ENCODE data around the gene OR1E2. TPM values are rescaled to one million over a fixed set of nuclear protein-coding genes. Genes with fewer than 3 reads are reported as not detected.

The OR1E2 gene
- total RNA-seq, 2 donors from 2014 or later = not detected

DNA sequence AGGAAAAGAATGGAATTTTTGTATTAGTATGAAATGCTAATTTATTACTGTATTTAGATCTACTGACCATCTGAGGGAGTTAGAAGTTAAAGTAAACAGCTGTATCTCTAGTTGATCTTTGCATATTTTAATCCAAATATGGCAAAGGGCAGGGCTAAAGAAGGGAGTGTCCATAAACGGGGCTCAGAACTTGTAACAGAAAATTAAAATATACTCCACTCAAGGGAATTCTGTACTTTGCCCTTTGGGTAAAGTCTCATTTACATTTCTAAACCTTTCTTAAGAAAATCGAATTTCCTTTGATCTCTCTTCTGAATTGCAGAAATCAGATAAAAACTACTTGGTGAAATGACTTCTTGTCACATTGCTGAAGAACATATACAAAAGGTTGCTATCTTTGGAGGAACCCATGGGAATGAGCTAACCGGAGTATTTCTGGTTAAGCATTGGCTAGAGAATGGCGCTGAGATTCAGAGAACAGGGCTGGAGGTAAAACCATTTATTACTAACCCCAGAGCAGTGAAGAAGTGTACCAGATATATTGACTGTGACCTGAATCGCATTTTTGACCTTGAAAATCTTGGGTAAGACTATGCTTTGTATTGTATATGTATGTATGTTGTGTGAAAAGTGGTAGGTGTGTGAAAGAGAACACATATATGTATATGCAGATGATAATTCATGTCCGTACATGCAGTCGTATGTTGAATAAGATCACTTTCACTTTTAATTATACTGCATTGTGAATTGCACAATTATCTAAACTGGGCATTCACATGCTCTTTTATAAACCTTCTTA lies 42.4 kb upstream of the OR1E2 start, which contains the start of gene ASPA:
Gene ASPA (plus strand): TSS at position 186 of the 799 bp plus-strand sequence. CDS start 163 bp downstream, at position 349.
- Mint-ChIP-seq H3K9me3 (no peaks in the 10 kb centered on the region), H3K4me1 (no peaks in the 10 kb centered on the region), H3K27me3 (ENCODE audit: insufficient read depth) (no peaks in the 10 kb centered on the region), H3K27ac (no peak within 1 kb of the TSS), H3K4me3 (no peak within 1 kb of the TSS), H3K36me3 (ENCODE audit: low read depth) (no peaks in the 10 kb centered on the region)
- no peak for TF ChIP-seq CTCF (conservative IDR thresholded peaks at IDR 0.05)
- 84 to 90% methylated on average over 7 of the region's 7 CpGs for WGBS, 2 experiments (ENCODE audit: insufficient coverage in 1 of 2, insufficient read length in 1 of 2)
- H3K9ac ChIP-seq (ENCODE audit: extremely low read depth, low read length, poor library complexity, severe bottlenecking) = no peak within 1 kb of the TSS
- no peaks in the 10 kb centered on the region for H3K4me1 ChIP-seq (ENCODE audit: control insufficient read depth, insufficient read depth, low read length)
- H3K27ac ChIP-seq (ENCODE audit: low read depth, low read length) = no peak within 1 kb of the TSS
- H3K4me3 ChIP-seq (ENCODE audit: low read length) = no peak within 1 kb of the TSS
- no peak for DNase-seq
- H3K27me3 ChIP-seq (ENCODE audit: control insufficient read depth, insufficient read depth, low read length, poor library complexity, severe bottlenecking) = no peaks in the 10 kb centered on the region
- H3K36me3 ChIP-seq (ENCODE audit: control insufficient read depth, insufficient read depth, low read length) = no peaks in the 10 kb centered on the region
- H3K9me3 ChIP-seq (ENCODE audit: control insufficient read depth, low read length) = no peaks in the 10 kb centered on the region

DNA sequence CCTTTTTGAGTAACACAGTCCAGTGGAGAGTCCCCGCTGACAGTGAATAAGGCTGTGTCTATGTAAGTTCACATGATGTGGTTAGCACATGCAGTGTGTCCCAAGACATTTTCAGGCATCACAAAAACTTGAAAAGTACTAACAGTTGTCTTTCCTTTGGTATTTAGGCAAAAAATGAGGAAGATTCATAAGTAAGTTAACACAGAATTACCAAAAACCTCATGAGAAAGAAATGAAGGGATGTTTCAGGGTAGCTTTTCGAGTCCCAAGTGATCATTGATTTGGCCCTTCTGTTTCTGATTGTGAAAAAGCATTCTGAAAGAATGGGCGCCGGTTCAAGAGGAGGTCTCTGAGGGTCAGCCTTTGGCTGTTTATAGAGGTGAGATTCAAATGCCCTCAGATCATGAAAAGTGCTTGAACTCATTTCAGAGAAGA lies 41.6 kb upstream of the OR1E2 start:
- no peak overlapping the region for H3K27ac ChIP-seq (ENCODE audit: low read depth, low read length)
- H3K4me1 Mint-ChIP-seq = no peaks in the 10 kb centered on the region
- H3K4me1 ChIP-seq (ENCODE audit: control insufficient read depth, insufficient read depth, low read length) = no peaks in the 10 kb centered on the region
- no peak for DNase-seq
- no peak overlapping the region for H3K9ac ChIP-seq (ENCODE audit: extremely low read depth, low read length, poor library complexity, severe bottlenecking)
- 92 to 100% methylated on average over 3 to 4 of the region's 4 CpGs for WGBS, 2 experiments (ENCODE audit: insufficient coverage in 1 of 2, insufficient read length in 1 of 2)
- no peaks in the 10 kb centered on the region for H3K27me3 ChIP-seq (ENCODE audit: control insufficient read depth, insufficient read depth, low read length, poor library complexity, severe bottlenecking)
- H3K4me3 ChIP-seq (ENCODE audit: low read length) = no peak overlapping the region
- H3K36me3 Mint-ChIP-seq (ENCODE audit: low read depth) = no peaks in the 10 kb centered on the region
- no peak overlapping the region for H3K4me3 Mint-ChIP-seq
- no peaks in the 10 kb centered on the region for H3K36me3 ChIP-seq (ENCODE audit: control insufficient read depth, insufficient read depth, low read length)
- H3K9me3 ChIP-seq (ENCODE audit: control insufficient read depth, low read length) = no peaks in the 10 kb centered on the region
- TF ChIP-seq CTCF (conservative IDR thresholded peaks at IDR 0.05) = no peak
- no peaks in the 10 kb centered on the region for H3K27me3 Mint-ChIP-seq (ENCODE audit: insufficient read depth)
- H3K27ac Mint-ChIP-seq = no peak overlapping the region
- H3K9me3 Mint-ChIP-seq = no peaks in the 10 kb centered on the region

DNA sequence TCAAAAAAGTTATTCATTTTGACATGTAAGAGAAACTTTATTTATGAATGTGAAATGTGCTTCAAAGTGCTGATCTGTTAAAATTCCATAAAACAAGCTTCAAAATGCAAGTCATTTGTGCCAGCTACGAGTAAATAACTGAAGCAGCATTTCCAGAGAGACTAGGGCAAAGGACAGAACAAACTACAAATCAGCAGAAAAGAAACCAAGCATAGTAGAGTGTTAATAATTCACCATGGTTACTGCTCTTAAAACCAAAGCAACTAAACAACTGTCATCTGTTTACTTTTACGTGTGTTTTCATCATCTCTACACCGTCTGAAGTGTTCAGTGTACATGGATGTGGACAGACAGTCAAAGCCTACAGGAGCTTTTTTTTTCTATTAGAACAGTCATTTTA lies 40.6 kb upstream of the OR1E2 start:
- H3K27me3 ChIP-seq (ENCODE audit: control insufficient read depth, insufficient read depth, low read length, poor library complexity, severe bottlenecking) = no peaks in the 10 kb centered on the region
- H3K9me3 ChIP-seq (ENCODE audit: control insufficient read depth, low read length) = no peaks in the 10 kb centered on the region
- Mint-ChIP-seq H3K4me3 (no peak overlapping the region), H3K27ac (no peak overlapping the region), H3K36me3 (ENCODE audit: low read depth) (no peaks in the 10 kb centered on the region), H3K27me3 (ENCODE audit: insufficient read depth) (no peaks in the 10 kb centered on the region), H3K4me1 (no peaks in the 10 kb centered on the region), H3K9me3 (no peaks in the 10 kb centered on the region)
- no peak for DNase-seq
- WGBS, 2 experiments (ENCODE audit: insufficient coverage in 1 of 2, insufficient read length in 1 of 2) = 77 to 82% methylated on average over 1 to 3 of the region's 3 CpGs
- no peak overlapping the region for H3K27ac ChIP-seq (ENCODE audit: low read depth, low read length)
- no peak overlapping the region for H3K4me3 ChIP-seq (ENCODE audit: low read length)
- no peaks in the 10 kb centered on the region for H3K36me3 ChIP-seq (ENCODE audit: control insufficient read depth, insufficient read depth, low read length)
- TF ChIP-seq CTCF (conservative IDR thresholded peaks at IDR 0.05) = no peak
- no peaks in the 10 kb centered on the region for H3K4me1 ChIP-seq (ENCODE audit: control insufficient read depth, insufficient read depth, low read length)
- H3K9ac ChIP-seq (ENCODE audit: extremely low read depth, low read length, poor library complexity, severe bottlenecking) = no peak overlapping the region
